HCT116 (cell line): ENCODE data around the gene TBC1D16. TPM values are rescaled to one million over a fixed set of nuclear protein-coding genes. Genes with fewer than 3 reads are reported as not detected.

ENCODE experiments used
- ATAC-seq: fragments of 200-7000 bp; cut with Tn5 transposase; 2 replicates; pipeline ENCODE4 v1.9.1; 2020; ENCODE audit warnings: mild to moderate bottlenecking, moderate library complexity
- BruUV-seq: library from RNA; stranded (reverse); fragments of 400-500 nt; replicated peaks from 2 replicates; lab custom pipeline; 2021; lab: Mats Ljungman, UMichigan
- CTCF ChIA-PET: fragments of 300-600 bp; sonication (Branson Sonifier 250); formaldehyde crosslinking; loops from one replicate; lab custom pipeline; 2021; ENCODE audit warnings: antibody characterized with exemption; lab: Charles Lee
- POLR2A ChIA-PET: fragments of 300-600, 350-600 bp; sonication (Branson Sonifier 250); formaldehyde crosslinking; loops from one replicate; lab custom pipeline; 2021; ENCODE audit warnings: antibody characterized with exemption; lab: Charles Lee
- RAD21 ChIA-PET, 2 experiments: fragments of 300-600 bp; sonication (Branson Sonifier 250); formaldehyde crosslinking; loops; one replicate each; lab custom pipeline; 2023; ENCODE audit warnings: low total read pairs in 2 of 2; ENCODE audit not compliant: uncharacterized antibody in 2 of 2, unreplicated experiment in 2 of 2, low non-redundant PET in 1 of 2; lab: Charles Lee
- DNase-seq: peaks from one replicate; pipeline ENCODE4 v3.0.0-alpha.2; 2010; ENCODE audit warnings: low read depth, low spot score
- H2AFZ ChIP-seq: fragments of 200-600 bp; shearing (Covaris generic), sonication (generic); 2 replicates; pipeline ENCODE4 v1.6.1; 2017; ENCODE audit warnings: low read depth, mixed run types, mixed read lengths, antibody characterized with exemption, low read length; ENCODE audit not compliant: poor library complexity, severe bottlenecking
- H3K27ac ChIP-seq: 2 replicates; pipeline ENCODE4 v1.5.1; 2012; ENCODE audit warnings: low read depth, low read length
- H3K27me3 ChIP-seq: fragments of 200-600 bp; sonication (generic); 2 replicates; pipeline ENCODE4 v1.6.1; 2016; ENCODE audit warnings: mixed run types, low read length, mixed read lengths; ENCODE audit not compliant: insufficient read depth
- H3K36me3 ChIP-seq, 2 experiments: fragments of 200-500 bp in 1 of 2; fragments of 200-600 bp in 1 of 2; sonication (Bioruptor generic) in 1 of 2; sonication (generic) in 1 of 2; 2 replicates each; pipeline versions ENCODE4 v1.5.1 to v1.6.1; 2014 to 2016; ENCODE audit warnings: low read length in 2 of 2, inconsistent platforms in 1 of 2, mixed read lengths in 1 of 2, mixed run types in 1 of 2; ENCODE audit not compliant: insufficient read depth in 2 of 2, control insufficient read depth in 1 of 2
- H3K4me1 ChIP-seq, 2 experiments: fragments of 200-600 bp in 1 of 2; sonication (generic) in 1 of 2; 2 replicates each; pipeline versions ENCODE4 v1.5.1 to v1.6.1; 2012 to 2017; ENCODE audit warnings: low read length in 2 of 2, inconsistent platforms in 1 of 2, mild to moderate bottlenecking in 1 of 2, mixed read lengths in 1 of 2, mixed run types in 1 of 2, moderate library complexity in 1 of 2; ENCODE audit not compliant: insufficient read depth in 2 of 2, control insufficient read depth in 1 of 2
- H3K4me2 ChIP-seq: fragments of 200-600 bp; sonication (generic); 2 replicates; pipeline ENCODE4 v1.6.1; 2017; ENCODE audit warnings: mixed run types, low read length, mixed read lengths
- H3K4me3 ChIP-seq, 2 experiments: fragments of 200-600 bp in 1 of 2; sonication (generic) in 1 of 2; replicated peaks in 1 of 2; 2 replicates each; pipeline ENCODE4 v1.5.1; 2011 to 2016; ENCODE audit warnings: low read length in 2 of 2, control low read depth in 1 of 2, low read depth in 1 of 2, mild to moderate bottlenecking in 1 of 2, mixed read lengths in 1 of 2, mixed run types in 1 of 2
- H3K79me2 ChIP-seq: fragments of 200-600 bp; sonication (generic); 2 replicates; pipeline ENCODE4 v1.6.1; 2017; ENCODE audit warnings: mild to moderate bottlenecking, mixed run types, low read length, moderate library complexity, mixed read lengths; ENCODE audit not compliant: insufficient read depth
- H3K9ac ChIP-seq: fragments of 200-600 bp; sonication (generic); 2 replicates; pipeline ENCODE4 v1.6.1; 2016; ENCODE audit warnings: low read length, mixed read lengths
- H3K9me2 ChIP-seq: fragments of 200-600 bp; sonication (generic), shearing (Covaris generic); 2 replicates; pipeline ENCODE4 v1.6.1; 2017; ENCODE audit warnings: mixed run types, mild to moderate bottlenecking, moderate library complexity; ENCODE audit not compliant: insufficient read depth
- H3K9me3 ChIP-seq, 2 experiments: fragments of 200-500 bp in 1 of 2; fragments of 200-600 bp in 1 of 2; sonication (Bioruptor generic) in 1 of 2; sonication (generic) in 1 of 2; 2 replicates each; pipeline ENCODE4 v1.6.1; 2014 to 2017; ENCODE audit warnings: low read length in 2 of 2, mixed read lengths in 2 of 2, inconsistent platforms in 1 of 2, low read depth in 1 of 2, mild to moderate bottlenecking in 1 of 2, mixed run types in 1 of 2, moderate library complexity in 1 of 2; ENCODE audit not compliant: control insufficient read depth in 1 of 2, insufficient read depth in 1 of 2
- H4K20me1 ChIP-seq: fragments of 200-600 bp; sonication (generic), shearing (Covaris generic); 2 replicates; pipeline ENCODE4 v1.6.1; 2017; ENCODE audit warnings: mixed run types, mild to moderate bottlenecking, moderate library complexity; ENCODE audit not compliant: insufficient read depth
- EZH2phosphoT487 ChIP-seq: fragments of 200-600 bp; IDR thresholded peaks from 2 replicates; pipeline ENCODE4 v1.6.1; 2018; ENCODE audit warnings: antibody characterized with exemption, borderline replicate concordance
- FOSL1 ChIP-seq: IDR thresholded peaks from 2 replicates; pipeline ENCODE4 v1.6.1; 2012; ENCODE audit warnings: low read depth
- JUND ChIP-seq: IDR thresholded peaks from 2 replicates; pipeline ENCODE4 v1.6.1; 2012
- POLR2AphosphoS5 ChIP-seq: IDR thresholded peaks from 2 replicates; pipeline ENCODE4 v1.6.1; 2011; ENCODE audit warnings: mild to moderate bottlenecking, low read depth, low read length, moderate library complexity
- RAD21 ChIP-seq: IDR thresholded peaks from 2 replicates; pipeline ENCODE4 v1.6.1; 2012; ENCODE audit warnings: low read depth, mild to moderate bottlenecking
- REST ChIP-seq: IDR thresholded peaks from 2 replicates; pipeline ENCODE4 v1.6.1; 2012; ENCODE audit warnings: low read depth
- SP1 ChIP-seq: IDR thresholded peaks from 2 replicates; pipeline ENCODE4 v1.6.1; 2012; ENCODE audit warnings: low read depth
- ZBTB33 ChIP-seq: IDR thresholded peaks from 2 replicates; pipeline ENCODE4 v1.6.1; 2011; ENCODE audit warnings: mild to moderate bottlenecking, low read length, moderate library complexity; ENCODE audit not compliant: insufficient replicate concordance; ENCODE audit errors: extremely low read depth
- ZNF274 ChIP-seq: fragments of 200-500 bp; sonication (Bioruptor generic); IDR thresholded peaks from 2 replicates; pipeline ENCODE4 v1.6.1; 2014; ENCODE audit warnings: mild to moderate bottlenecking, low read depth, low read length, inconsistent platforms
- intact Hi-C: fragments of 100-400 bp; cut with micrococcal nuclease; formaldehyde crosslinking; loops from 2 replicates; pipeline ENCODE4 v1.10.0; 2022
- total RNA-seq: library from RNA; stranded (reverse); gene quantifications from one replicate; pipeline ENCODE4 v1.2.1, GENCODE V29; 2021; ENCODE audit not compliant: unreplicated experiment

Gene TBC1D16
- total RNA-seq, 1 experiment from 2014 or later: 31.1 TPM

- H3K4me3 ChIP-seq: no peak overlapping the region
- no TSS peak for BruUV-seq
- no peaks in the 10 kb centered on the region for H3K9me3 ChIP-seq
- H2AFZ ChIP-seq: no peak overlapping the region
- no peak overlapping the region for H3K27ac ChIP-seq
- intact Hi-C loops: no loop called here
- TF ChIP-seq FOSL1 (no peak), EZH2phosphoT487 (no peak), JUND (no peak), ZNF274 (no peak), REST (no peak), RAD21 (no peak), POLR2AphosphoS5 (no peak), SP1 (no peak), ZBTB33 (no peak)
- H3K9me2 ChIP-seq: no peaks in the 10 kb centered on the region
- RAD21 ChIA-PET: no interaction called here
- H3K4me2 ChIP-seq: no peak overlapping the region
- no peak overlapping the region for H3K9ac ChIP-seq
- H3K79me2 ChIP-seq: no peaks in the 10 kb centered on the region
- H3K36me3 ChIP-seq: no peaks in the 10 kb centered on the region
- CTCF ChIA-PET: no interaction called here
- POLR2A ChIA-PET: no interaction called here
- ATAC-seq (no peak), DNase-seq (no peak)
- H3K4me1 ChIP-seq: peaks cover 3 to 16% of the 10 kb centered on the region in 2 experiments; a peak in 2 of 4 replicates
- H3K27me3 ChIP-seq: no peaks in the 10 kb centered on the region
- no peaks in the 10 kb centered on the region for H4K20me1 ChIP-seq
Observed at GRCh38 chr17:79939755-79940458, 95.8 kb downstream of the TBC1D16 start.
